Metanephros (tissue), 1 donor: ENCODE measurements around the gene ACTR2. TPM values are rescaled to one million over a fixed set of nuclear protein-coding genes. Genes with fewer than 3 reads are reported as not detected.

Source experiments
- total RNA-seq: library from RNA; depleted of rRNA; stranded (reverse); fragments of >200 nt; gene quantifications from one replicate; pipeline ENCODE4 v1.2.3, GENCODE V29; 2014

The ACTR2 gene
- 89.3 TPM for total RNA-seq

DNA sequence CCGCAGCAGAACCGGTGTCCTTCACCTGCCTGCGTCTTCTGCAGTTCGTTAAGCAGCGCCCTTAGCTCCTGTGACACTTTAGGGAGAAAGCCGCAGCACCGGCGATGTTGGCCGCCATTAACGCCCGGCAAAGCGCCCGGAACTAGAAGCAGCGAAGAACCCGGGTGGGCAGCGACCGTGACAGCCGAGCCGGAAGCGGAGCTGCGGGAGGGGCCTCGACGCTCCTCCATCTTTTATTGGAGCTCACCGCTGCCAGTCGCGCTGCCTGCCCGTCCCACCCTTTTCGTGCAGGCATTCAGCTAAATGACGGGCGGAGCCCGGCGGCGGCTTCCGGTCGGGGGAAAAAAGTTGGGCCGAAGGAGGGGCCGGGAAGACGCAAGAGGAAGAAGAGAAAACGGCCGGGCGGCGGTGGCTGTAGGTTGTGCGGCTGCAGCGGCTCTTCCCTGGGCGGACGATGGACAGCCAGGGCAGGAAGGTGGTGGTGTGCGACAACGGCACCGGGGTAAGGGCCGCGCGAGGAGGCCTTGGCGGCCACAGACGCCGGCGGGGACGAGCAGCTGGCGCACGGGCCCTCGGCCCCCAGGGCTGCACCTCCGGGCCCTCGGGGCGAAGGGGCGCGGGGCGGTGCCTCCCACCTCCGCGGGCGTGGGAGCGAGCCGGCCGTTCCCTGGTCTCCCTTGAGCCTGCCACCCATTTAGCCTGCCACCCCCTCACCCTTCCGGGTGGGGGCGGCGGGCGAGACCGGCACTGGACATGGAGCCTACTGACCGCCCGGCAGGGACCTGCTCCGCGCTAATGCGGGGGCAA lies at the start of gene ACTR2:
Gene ACTR2 (plus strand): TSS at position 376 of the 807 bp plus-strand sequence. CDS start 79 bp downstream, at position 455.

Other genes starting within 250 kb of the ACTR2 start
- gene SLC1A4, start 238.4 kb upstream of the ACTR2 start, total RNA-seq, result 9.8 TPM
- gene CEP68, start 171.4 kb upstream of the ACTR2 start, total RNA-seq, result 33.6 TPM
- 87.2 TPM for gene RAB1A, start 97.7 kb upstream of the ACTR2 start, total RNA-seq
- 23.7 TPM for gene SPRED2, start 204.8 kb downstream of the ACTR2 start, total RNA-seq